NCI-H446 treated with DMSO at 0.1 percent for 48 hours (cell line): ENCODE results near the gene PCDH9.

ENCODE experiments used
- DNase-seq: peaks from one replicate; lab custom pipeline; 2025; lab: John Stamatoyannopoulos, UW

The PCDH9 gene

GRCh38 chr13:66840621-66841020 lies 389.5 kb downstream of the PCDH9 start:
- no peak for DNase-seq

DNA sequence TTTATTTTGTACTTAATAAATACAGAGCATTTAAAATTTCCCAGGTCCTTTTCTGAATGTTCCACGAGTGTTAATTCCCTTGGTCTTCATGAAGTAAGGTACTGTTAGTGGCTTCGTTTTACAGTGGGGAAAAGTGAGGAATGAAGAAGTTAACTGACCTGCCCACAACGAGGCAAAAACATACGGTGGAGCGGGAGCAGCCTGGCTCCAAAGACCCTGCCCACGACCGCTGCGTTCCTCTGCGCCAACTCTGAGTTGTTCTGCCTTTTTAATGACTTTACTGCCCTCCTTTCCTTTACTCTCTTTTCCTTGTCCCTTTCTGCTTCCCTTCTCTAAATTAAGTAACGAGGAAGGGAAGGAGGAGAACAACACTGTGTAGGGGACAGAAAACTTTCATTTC lies 392.9 kb downstream of the PCDH9 start:
- DNase-seq = no peak

DNA sequence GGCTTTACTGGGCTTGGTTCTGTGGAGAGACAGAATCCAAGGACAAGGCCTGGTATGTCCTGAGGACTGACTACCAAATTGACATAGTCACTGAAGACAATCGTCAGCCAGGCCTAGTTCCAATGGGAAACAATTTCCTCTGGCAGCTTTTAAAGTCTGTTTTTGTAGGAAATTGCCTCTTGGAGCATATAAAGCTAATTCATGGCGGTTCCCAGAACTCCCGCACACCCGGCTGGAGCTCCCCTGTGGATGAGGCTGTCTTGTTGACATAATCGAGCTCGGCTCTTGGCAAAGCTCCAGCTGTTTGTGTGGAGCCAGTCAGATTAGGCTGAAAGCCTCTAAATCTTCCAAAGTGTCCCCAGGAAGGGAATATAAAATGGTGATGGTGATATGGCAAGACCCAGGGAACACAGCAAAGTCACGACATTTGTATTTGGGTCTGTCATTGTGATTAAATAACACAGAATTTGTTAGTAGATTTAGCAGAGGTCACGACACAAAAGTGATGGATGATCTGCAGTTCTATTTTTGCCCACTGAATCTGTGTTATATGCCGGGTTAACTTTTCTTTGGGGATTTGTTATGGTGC lies 395.0 kb downstream of the PCDH9 start:
- DNase-seq = peak; percentile 66

DNA sequence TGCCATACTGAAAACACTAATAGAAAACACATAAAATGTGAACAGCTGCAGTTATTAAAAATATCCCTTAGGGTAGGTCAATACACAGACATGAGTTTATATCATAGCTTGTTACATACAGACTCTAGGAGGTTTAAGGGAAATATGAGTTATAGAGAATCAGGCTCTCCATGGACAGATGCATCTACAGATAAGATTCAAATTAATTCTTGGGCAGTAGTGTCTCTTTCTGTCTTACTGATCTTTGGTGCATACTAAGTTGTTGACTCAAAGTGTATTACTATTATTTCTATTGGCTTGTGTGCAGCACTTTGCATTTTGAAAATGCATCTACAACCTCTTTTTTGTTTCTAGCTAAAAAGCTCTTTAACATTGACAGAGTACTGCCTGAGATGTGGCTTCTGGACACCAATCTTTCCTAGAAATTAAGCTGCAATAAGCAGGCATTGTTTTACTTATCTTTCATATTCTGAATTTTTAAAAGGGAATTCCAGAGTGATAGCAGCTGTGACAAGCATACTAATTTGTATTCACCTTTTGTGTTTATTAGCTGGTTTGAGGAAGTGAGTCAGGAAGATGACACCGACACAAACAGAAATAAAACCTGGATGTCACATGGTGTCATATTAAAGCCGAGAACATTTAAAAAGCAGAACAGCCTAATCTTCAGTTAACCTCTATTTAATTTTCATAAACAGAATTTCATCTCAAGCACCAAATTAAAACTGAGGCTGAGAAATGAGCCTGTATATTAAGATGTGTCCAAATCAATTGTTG lies 399.0 kb downstream of the PCDH9 start:
- no peak for DNase-seq

DNA sequence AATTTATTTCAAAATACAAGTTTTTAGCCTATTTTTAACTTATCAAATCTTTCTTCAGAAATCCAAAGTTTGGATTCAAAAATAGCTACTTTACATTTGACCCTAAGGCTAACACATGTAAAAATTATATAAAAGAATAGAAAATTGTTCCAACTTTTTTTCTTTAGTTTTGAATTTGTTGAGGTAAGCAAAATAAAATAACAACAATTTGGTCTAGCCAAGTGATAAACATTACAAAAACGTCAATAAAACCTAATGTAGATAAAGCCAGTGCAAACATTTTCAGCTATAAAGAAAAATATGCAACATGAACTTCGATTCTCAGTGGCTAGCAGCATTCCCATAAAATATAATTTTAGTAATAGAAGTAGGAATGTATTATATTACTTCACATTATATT lies 400.3 kb downstream of the PCDH9 start:
- DNase-seq = no peak

DNA sequence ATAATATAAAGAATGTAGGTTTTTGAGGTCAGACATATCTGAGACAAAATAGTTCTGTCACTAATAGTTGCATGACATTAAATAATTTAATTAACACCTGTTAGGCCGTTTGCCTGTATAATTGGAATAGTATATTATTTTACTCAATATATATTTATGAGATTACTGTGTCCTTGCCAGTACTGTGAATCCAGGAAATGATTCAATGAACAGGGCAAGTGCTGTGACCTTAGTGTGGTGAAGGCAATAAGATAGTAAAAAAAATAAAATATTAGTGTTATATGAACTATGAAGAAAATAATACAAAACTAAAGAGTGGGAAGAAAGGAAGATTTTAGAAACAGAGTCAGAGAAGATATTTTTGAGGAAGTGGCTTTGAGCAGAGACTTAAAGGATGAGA lies 403.7 kb downstream of the PCDH9 start:
- DNase-seq = no peak

- DNase-seq = no peak
Observed at GRCh38 chr13:66821551-66821950, 408.6 kb downstream of the PCDH9 start.

DNA sequence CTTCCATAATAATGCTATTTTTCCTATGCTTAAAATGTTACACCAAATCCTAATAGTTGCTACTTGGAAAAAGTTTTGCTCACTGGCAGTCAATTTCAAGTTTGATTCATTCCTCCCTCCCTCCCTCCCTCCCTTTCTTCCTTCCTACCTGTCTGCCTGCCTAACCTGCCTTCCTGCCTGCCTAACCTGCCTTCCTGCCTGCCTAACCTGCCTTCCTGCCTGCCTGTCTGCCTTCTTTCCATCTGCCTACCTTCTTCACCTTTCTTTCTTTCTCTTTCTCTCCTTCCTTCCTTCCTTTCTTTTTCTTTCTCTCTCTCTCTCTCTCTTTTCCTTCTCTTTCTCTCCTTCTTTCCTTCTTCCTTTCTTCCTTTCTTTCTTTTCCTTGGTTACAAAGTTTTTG lies 418.7 kb downstream of the PCDH9 start:
- DNase-seq = no peak

- DNase-seq = no peak
Observed at GRCh38 chr13:66809485-66809884, 420.7 kb downstream of the PCDH9 start.

GRCh38 chr13:66807251-66807650 lies 422.9 kb downstream of the PCDH9 start:
- no peak for DNase-seq

DNA sequence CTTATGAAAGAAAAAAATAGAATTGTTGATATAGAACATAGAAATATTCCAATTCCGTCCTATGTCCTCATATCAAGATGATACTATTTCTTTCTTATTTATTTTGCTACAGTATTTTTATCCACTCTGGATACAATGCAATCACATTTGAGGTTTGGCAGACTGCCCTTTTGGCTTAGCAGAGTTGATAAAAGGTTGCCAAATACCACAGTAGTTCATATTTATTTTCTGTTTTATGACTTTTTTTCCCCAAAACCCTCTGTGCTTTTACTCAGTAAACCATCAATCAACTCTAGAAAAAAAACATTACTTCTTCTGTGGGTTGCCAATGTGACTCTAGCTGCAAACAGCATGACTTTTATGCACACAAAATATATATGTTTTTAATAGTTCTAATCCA lies 424.5 kb downstream of the PCDH9 start:
- peak; percentile 14 for DNase-seq

- DNase-seq = peak; percentile 38
Observed at GRCh38 chr13:66803808-66804456, 426.2 kb downstream of the PCDH9 start.

- DNase-seq = no peak
Observed at GRCh38 chr13:66803013-66803807, 426.9 kb downstream of the PCDH9 start.

GRCh38 chr13:66795636-66796035 lies 434.5 kb downstream of the PCDH9 start:
- no peak for DNase-seq

DNA sequence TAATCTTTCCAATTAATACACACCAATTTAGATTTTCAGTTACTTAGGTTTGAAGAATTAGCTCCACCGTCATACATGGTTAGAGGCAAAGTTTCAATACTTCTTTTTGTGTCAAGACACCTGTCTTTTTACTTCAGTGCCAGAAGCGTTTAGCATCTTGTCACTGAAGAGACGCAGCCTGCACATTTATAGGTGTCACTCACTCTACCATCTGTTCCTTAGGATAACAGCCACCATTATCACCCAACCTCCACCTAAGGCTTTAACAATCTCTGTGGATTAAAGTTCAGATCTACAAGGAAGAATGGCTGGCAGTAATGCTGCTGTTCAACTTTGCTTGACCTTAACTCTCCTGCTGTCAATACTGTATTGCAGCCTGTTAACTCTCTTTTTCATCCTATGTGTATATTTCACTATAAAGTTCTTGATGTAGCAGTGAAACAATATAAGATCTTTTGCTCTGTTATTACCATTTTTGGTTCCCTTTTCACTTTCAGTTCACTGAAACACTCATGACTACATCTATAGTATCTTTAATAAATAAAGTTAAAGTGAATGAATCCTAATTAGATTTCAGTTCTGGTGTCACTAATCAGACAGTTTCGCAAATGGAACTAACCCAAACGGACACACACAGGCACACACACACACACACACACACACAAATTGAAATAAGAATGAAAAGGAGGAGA lies 435.6 kb downstream of the PCDH9 start:
- DNase-seq = no peak

DNA sequence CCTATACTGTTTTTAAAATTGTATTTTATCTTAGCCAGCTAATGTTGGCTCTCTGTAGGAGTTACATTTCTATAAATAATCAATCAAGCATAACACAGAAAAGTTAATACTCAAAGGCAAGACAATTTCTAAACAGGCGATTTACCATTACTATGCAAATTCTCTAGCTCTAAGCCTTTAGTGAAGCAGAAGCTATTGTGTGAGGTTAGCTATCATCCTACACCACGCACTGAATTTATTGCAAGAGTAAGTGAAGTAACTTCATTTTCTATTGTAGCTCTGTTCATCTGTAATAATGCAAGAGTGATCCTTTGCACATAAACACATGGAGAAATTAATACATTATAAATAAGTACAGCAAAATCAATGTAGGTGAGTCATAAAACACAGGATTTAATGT lies 439.3 kb downstream of the PCDH9 start:
- DNase-seq = no peak

DNA sequence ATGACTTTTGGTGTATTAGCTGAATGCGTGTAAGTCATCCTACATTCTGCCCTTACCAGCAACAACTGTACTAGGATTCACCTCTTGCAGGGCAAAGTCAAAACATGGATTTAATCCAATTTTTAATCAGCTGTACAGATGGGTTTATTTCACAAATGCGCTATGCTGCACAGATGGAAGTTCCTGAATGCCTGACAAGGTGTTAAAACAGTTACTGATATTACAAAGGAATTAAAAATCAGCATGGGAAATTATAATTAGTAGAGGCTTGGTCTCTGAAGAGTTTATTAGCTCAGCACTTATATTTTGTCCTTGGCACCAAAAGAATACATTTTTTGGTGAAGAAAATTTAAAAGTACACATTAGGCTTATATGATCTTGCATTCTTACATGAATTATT lies 448.9 kb downstream of the PCDH9 start:
- DNase-seq = peak; percentile 0

DNA sequence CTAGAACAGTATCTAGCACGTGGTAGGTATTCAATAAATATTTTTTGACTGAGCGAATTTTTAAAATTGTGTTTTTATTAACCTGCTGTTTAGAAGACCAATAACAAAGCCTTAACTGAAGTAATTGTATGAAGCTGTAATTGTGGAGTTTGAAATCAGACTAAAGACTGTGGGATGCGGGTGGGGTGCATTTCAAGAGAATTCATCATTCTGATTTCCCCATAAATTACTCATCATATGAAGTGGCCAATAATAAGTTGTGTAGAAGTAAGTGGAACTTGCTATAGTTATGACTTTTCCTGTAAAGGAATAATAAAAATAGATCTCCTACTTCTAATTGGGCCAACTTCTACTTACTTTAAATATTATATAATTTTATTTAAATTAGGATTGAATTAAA lies 449.3 kb downstream of the PCDH9 start:
- DNase-seq = no peak

DNA sequence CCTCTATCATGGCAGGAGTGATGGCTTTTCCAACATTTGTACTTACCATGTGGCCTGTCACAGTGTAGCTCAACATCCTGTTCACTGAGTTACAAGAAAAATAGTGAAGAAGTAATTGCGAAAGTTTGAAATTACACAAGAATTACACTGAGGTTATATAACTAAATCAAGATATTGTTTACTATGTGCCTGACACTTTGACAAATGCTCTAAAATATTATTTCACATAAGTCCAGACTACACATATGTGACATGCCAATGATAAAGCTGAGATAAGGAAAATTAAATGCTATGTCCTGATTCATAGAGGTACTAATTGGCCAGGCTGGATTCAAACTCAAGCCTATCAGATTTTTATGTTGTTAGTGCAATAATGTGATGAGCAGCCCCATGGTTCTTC lies 451.7 kb downstream of the PCDH9 start:
- DNase-seq = no peak

DNA sequence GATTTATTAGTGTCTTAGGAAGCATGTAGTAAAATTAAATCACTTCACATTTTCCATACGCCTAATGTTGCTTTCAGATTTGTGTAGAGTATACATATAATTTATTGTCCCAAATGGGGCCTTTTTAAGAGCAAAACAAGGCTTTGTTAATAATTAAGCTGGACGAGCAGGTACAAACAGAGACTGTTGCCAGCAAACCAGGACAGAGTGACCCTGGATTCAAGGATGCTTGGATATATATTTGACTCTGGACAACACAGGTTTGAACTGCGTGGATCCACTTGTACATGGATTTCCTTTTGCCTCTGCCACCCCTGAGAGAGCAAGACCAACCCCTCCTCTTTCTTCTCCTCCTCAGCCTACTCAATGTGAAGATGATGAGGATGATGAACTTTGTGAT lies 454.9 kb downstream of the PCDH9 start:
- DNase-seq = no peak

DNA sequence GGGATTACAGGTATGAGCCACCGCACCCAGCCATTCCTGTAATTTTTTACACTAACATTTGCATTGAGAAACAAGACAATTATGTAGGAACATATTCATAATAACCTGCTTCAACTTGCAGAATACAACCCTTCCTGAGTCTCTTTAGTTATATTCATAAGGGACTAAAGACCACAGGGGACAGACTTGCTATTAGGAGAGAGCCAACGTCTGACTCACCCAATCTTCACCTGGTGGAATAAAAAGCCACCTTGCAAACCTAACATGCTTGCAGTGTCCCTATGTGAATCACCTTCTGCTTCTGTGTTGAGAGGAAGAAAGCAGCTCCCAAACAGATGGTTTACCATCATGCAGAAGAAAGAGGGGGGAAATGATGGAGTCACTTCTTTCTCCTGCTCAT lies 456.1 kb downstream of the PCDH9 start:
- no peak for DNase-seq

DNA sequence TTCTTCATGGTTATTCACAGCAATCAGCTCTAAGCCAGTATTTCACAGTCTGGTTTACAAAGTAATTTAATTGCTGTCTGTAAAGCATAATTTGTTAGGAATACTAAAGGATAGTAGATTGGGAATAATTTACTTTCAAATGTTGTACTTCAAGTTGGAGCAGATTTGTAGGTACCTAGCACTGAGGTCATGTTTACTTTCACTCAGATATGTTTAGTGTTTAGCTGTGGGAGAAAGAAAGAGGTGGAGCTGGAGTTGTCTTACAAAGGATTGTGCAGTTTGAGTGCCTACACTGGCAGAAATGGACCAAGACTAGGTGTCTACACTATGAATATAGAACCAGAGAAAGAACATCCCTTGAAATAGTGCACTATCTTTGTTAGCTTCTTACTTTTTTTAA lies 464.6 kb downstream of the PCDH9 start:
- DNase-seq = no peak
